ENCODE results near the gene CIDEB.

Gene CIDEB

DNA sequence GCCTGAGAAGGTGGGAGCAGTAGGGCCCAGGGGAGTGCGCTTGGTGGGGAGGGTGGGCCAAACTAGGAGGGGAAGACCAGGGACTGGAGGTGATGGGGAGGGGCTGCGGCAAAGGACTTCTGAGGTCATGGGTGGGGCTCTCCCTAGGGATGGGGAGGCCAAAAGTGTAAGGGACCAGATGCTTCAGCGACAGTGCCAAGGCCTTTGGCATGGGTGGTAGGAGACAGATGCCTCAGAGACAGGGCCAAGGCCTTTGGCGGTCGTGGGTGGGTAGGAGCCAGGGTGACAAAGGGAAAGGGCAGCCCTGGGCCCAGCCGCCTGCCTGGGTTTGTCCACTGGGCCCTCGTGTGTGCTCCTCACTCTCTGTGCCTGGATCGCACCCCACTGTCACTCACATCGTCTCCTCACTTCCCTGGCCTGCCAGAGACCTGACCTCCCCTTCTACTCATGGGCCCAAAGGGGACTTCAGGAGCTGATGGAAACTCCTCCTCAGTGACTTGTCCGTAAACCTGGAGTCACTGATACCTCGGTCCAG is 23.2 kb downstream of the CIDEB start:
- Mint-ChIP-seq H3K4me3 (no peak overlapping the region), H3K9me3 (no peaks in the 10 kb centered on the region), H3K4me1 (ENCODE audit: low read depth in 2 of 2) (peaks cover 3 to 8% of the 10 kb centered on the region in 2 donors), H3K27me3 (no peaks in the 10 kb centered on the region), H3K27ac (peak overlapping the region; percentile 31 to 46), H3K36me3 (ENCODE audit: insufficient read depth) (peaks cover 2% of the 10 kb centered on the region)
- ATAC-seq (replicated peaks) (no peak), DNase-seq (no peak)

DNA sequence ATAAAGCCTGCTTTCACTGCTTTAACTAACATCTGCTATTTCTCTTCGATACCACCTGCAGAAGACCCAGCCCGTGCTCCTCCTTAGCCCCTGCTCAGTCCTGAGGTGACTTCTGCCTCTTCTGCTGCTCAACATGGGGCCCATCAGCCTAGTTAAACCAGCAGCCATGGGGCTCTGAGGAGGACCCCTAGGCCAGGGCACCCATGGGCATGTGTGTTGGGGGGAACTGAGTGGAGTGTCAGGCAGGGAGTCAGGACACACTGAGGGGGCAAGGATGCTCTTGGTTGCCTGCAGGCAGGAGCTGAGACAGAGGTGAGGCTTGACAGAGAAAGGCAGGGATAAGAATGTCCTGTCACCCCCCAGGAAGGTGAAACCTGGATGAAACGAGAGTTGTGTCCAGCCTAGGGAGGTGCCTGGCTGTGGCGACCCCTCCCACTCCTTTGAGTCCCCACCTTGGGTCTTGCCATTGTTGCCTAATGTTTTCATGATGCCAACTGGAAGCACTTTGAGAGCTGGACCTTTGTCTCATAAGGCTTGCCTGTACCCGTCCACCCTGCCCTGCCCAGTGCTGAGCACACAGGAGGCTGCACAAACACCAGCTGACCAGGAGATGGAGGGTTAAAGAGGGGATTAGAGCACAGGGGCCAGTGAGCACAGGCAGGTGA is 23.8 kb downstream of the CIDEB start:
- Mint-ChIP-seq H3K9me3 (no peaks in the 10 kb centered on the region), H3K36me3 (ENCODE audit: insufficient read depth) (peaks cover 2% of the 10 kb centered on the region), H3K4me1 (ENCODE audit: low read depth in 2 of 2) (peaks cover 8 to 13% of the 10 kb centered on the region in 2 donors), H3K27ac (peak overlapping the region in 1 of 2 donors; percentile 31), H3K27me3 (no peaks in the 10 kb centered on the region), H3K4me3 (no peak overlapping the region)
- no peak for ATAC-seq (replicated peaks)
- DNase-seq, result no peak

DNA sequence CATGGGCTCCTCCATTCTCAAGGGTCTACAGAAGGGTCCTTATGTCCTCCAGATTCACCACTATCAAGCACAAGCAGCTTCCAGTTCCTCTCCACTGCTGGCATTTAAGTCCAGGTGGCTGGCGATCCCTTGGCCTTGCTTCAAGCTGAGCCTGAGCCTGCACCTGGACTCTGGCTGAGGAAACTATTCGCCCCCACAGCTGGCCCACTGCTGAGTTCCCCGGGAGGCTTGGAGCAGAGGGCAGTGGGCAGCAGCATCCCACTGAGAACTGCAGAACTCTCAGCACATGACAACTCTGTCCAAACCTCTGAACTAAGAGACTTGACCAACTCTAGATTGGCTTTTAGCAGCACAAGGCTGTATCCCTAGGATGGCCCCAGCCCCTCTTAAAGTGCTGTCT is 25.0 kb downstream of the CIDEB start:
- no peak overlapping the region for H3K4me3 Mint-ChIP-seq
- ATAC-seq (replicated peaks) (no peak), DNase-seq (no peak)
- H3K4me1 Mint-ChIP-seq (ENCODE audit: low read depth in 2 of 2), result peaks cover 13 to 15% of the 10 kb centered on the region in 2 donors
- no peaks in the 10 kb centered on the region for H3K9me3 Mint-ChIP-seq
- H3K27me3 Mint-ChIP-seq, result no peaks in the 10 kb centered on the region
- H3K36me3 Mint-ChIP-seq (ENCODE audit: insufficient read depth), result peaks cover 2% of the 10 kb centered on the region
- no peak overlapping the region for H3K27ac Mint-ChIP-seq

DNA sequence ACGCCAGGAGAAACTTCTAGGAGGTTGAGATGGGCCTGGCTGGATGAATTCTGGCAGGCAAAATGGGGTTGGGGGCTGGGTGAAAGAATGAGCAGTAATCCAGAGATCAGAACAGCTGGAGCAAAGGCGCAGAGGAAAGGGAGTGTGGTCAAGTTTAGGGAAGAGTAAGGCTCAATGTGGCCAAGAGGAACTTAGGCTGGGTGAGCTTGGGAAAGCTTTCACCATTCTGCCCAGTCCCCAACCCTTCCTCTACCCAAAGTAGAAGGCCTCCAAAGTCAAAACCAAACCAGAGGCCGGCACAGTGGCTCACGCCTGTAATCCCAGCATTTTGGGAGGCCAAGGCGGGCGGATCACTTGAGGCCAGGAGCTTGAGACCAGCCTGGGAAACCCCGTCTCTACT is 26.1 kb downstream of the CIDEB start:
- Mint-ChIP-seq H3K36me3 (ENCODE audit: insufficient read depth) (peaks cover 2% of the 10 kb centered on the region), H3K9me3 (no peaks in the 10 kb centered on the region), H3K4me3 (no peak overlapping the region), H3K27me3 (no peaks in the 10 kb centered on the region), H3K27ac (peak overlapping the region in 1 of 2 donors; percentile 9), H3K4me1 (ENCODE audit: low read depth in 2 of 2) (peaks cover 13 to 15% of the 10 kb centered on the region in 2 donors)
- ATAC-seq (replicated peaks) (no peak), DNase-seq (no peak)

DNA sequence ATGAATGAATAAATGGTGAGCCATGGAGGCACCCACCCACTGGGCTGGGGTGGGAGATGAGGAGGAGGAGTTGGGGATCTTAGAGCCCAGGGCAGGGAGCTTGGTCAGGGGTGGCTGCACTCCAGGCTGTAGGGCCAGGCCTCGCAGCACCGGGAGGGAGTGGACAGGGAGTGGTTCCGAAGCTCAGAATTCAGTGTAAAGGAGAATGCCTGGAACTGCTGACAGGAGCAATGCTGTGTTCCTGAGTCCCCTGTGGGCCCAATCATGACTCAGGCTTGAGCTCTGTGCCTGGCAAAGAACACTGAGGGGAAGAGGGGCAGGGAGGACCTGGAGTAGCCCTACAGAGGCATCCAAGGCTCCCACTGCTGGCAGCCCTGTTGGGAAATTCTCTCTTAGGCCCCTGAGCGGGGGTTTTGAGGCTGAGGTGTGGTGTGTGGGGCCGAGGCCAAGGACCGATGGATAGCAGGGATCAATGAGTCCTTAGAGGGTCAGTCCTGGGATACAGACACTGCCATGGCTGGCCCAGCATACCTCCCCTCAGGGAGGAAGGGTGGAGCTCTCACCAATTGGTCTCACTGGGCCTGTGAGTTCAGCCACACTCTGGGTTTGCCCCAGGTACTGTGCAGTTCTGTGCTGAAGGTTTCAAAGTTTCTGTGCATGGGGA is 26.8 kb downstream of the CIDEB start:
- ATAC-seq (replicated peaks) (no peak), DNase-seq (no peak)
- no peaks in the 10 kb centered on the region for H3K9me3 Mint-ChIP-seq
- H3K27me3 Mint-ChIP-seq, result no peaks in the 10 kb centered on the region
- peaks cover 2% of the 10 kb centered on the region for H3K36me3 Mint-ChIP-seq (ENCODE audit: insufficient read depth)
- no peak overlapping the region for H3K4me3 Mint-ChIP-seq
- peaks cover 13 to 15% of the 10 kb centered on the region in 2 donors for H3K4me1 Mint-ChIP-seq (ENCODE audit: low read depth in 2 of 2)
- peak overlapping the region in 1 of 2 donors; percentile 90 for H3K27ac Mint-ChIP-seq

DNA sequence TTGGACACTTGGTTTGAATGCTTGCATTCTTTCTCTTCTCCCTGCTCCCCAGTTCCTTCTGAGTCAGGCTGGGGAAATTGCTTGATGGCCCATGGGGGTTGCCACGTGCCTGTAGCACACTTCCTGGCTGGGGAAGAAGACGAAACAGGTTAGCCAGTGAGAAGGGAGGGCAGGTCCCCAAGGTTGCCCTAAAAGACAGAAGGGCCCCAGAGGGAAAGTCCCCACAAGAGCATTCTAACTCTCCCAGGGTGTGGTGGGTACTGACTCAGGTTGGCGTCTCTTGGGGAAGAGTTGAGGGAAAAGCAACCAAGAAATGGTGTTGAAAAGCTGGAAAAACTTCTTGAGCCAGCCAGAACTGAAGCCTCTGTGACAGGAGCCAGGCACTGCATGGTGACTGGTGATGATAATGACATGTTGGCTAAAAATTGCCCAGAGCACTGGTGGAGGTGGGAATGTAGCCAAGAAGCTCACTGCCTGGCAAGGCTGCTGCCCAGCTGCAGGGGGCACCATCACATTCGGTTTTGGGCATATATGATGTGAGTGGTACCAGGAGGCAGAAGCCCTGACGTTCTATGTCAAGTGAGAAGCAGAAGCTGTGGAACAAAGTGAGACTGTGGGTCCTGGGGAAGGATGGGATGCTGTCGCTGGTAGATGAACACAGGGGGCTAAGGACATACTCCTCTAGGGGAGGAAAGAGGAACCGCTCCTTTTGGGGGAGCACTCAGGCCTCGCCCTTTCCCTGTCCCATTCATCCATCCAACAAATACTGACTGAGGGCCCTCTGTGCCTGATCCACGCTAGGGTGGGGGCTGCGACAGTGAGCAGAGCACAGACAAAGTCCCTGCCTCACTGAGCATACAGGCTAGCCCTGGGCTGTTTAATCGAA is 28.2 kb downstream of the CIDEB start:
- ATAC-seq (replicated peaks) (peak; percentile 91), DNase-seq (peak in 1 of 3 experiments; percentile 26)
- peak overlapping the region; percentile 27 to 66 for H3K27ac Mint-ChIP-seq
- H3K4me1 Mint-ChIP-seq (ENCODE audit: low read depth in 2 of 2), result peaks cover 13 to 15% of the 10 kb centered on the region in 2 donors
- H3K36me3 Mint-ChIP-seq (ENCODE audit: insufficient read depth), result peaks cover 2% of the 10 kb centered on the region
- H3K4me3 Mint-ChIP-seq, result no peak overlapping the region
- no peaks in the 10 kb centered on the region for H3K27me3 Mint-ChIP-seq
- H3K9me3 Mint-ChIP-seq, result no peaks in the 10 kb centered on the region

DNA sequence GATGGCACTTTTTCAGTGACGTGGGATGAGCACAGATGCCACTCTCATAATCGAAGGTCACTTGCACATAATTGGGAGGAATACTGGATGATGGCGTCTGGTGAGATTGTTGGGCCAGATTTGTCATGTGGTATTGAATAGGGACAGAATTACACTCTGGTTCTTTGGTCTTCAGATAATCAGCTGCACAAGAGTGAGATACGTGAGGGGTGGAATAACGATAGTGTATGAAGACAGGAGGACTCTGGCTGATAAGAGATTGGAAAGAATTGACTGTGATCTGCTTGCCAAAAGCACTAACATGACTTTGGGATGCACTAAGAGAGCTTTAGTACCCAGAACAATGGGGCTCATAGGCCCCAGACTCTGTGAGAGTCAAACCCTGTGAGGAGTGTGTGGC is 29.4 kb downstream of the CIDEB start:
- DNase-seq (no peak), ATAC-seq (replicated peaks) (no peak)
- Mint-ChIP-seq H3K36me3 (ENCODE audit: insufficient read depth) (peaks cover 2% of the 10 kb centered on the region), H3K4me3 (no peak overlapping the region), H3K27ac (peak overlapping the region in 1 of 2 donors; percentile 27), H3K27me3 (no peaks in the 10 kb centered on the region), H3K4me1 (ENCODE audit: low read depth in 2 of 2) (peaks cover 13 to 15% of the 10 kb centered on the region in 2 donors), H3K9me3 (no peaks in the 10 kb centered on the region)

DNA sequence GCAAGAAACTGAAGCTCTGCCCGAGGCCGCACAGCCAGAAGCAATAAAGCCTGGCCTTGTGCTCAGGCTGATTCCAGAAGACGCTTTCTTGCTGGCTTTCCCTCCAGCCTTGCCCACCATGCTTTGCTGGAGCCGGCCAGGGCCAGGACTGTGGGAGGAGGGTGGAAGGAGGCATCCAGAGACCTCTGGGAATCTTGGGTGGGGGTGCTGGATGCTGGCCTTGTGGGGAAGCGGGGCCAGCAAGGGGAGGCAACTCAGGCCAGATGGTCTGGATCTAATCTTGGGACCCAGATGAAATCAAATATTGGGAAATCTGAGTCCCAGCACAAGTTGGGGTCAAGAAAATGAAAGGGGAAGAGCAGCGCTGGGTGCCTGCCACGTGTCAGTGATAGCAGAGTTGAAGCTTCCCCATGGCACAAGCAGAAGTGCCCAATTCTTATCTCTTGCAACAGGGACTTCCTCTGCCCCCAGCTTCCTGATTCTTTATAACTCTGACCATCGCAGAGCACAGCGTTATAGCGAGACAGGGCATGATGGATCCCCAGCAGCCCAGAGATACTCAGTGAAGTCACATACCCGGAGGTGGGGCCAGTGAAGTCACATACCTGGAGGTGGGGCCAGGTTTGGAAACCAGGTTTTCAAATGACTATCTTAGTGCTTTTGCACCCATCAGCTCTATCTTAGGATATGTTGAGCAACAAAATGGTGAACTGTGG is 30.0 kb downstream of the CIDEB start:
- no peak for ATAC-seq (replicated peaks)
- no peak for DNase-seq
- peaks cover 2% of the 10 kb centered on the region for H3K36me3 Mint-ChIP-seq (ENCODE audit: insufficient read depth)
- peaks cover 14 to 15% of the 10 kb centered on the region in 2 donors for H3K4me1 Mint-ChIP-seq (ENCODE audit: low read depth in 2 of 2)
- H3K9me3 Mint-ChIP-seq, result no peaks in the 10 kb centered on the region
- peak overlapping the region in 1 of 2 donors; percentile 27 for H3K27ac Mint-ChIP-seq
- H3K4me3 Mint-ChIP-seq, result no peak overlapping the region
- no peaks in the 10 kb centered on the region for H3K27me3 Mint-ChIP-seq

DNA sequence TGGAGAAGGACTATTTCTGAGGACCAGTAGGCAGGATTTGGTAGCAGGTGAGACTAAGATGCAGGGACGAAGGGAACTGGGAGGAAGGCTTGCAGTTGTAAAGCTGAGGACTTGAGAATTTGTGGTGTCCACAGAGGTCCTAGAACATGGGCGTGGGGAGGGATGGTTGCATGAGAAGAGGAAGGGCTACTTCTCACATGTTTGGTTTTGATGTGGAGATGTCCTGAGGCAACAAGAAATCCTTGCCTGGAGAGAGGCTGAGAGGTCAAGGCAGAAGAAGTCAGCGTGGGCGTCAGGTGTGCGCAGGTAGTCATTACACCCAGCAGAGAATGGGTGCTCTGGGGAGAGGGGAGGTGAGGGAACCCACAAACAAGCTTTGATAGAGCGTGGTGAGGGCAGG is 30.7 kb downstream of the CIDEB start:
- H3K27me3 Mint-ChIP-seq, result no peaks in the 10 kb centered on the region
- DNase-seq (no peak), ATAC-seq (replicated peaks) (no peak)
- H3K27ac Mint-ChIP-seq, result peak overlapping the region in 1 of 2 donors; percentile 7
- no peak overlapping the region for H3K4me3 Mint-ChIP-seq
- H3K4me1 Mint-ChIP-seq (ENCODE audit: low read depth in 2 of 2), result peaks cover 19 to 21% of the 10 kb centered on the region in 2 donors
- H3K36me3 Mint-ChIP-seq (ENCODE audit: insufficient read depth), result peaks cover 2% of the 10 kb centered on the region
- H3K9me3 Mint-ChIP-seq, result no peaks in the 10 kb centered on the region

DNA sequence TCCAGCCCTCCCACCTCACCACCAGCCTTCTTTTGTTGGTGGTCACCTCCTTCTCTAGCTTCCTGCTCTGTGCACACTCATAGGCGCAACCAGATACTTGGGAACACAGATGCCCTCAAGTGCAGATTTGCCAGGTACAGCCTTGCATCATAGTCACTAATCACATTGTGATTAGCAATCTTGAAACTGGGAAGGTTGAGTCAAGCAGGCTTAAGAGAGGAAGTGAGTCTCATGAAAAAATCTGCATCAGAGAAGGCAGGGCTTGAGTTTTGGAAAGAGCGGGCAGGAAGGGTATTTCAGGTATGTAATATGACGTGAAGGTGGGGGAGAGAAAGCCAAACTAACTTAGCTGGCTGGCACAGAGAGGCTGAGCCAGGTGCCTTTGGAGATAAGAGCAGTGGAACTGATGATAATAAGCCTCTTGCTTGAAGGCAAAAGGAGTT is 33.7 kb downstream of the CIDEB start:
- Mint-ChIP-seq H3K27ac (peak overlapping the region in 1 of 2 donors; percentile 53), H3K4me1 (ENCODE audit: low read depth in 2 of 2) (peaks cover 25 to 27% of the 10 kb centered on the region in 2 donors), H3K27me3 (no peaks in the 10 kb centered on the region), H3K4me3 (no peak overlapping the region), H3K9me3 (no peaks in the 10 kb centered on the region), H3K36me3 (ENCODE audit: insufficient read depth) (peaks cover 13% of the 10 kb centered on the region)
- ATAC-seq (replicated peaks) (no peak), DNase-seq (no peak)

DNA sequence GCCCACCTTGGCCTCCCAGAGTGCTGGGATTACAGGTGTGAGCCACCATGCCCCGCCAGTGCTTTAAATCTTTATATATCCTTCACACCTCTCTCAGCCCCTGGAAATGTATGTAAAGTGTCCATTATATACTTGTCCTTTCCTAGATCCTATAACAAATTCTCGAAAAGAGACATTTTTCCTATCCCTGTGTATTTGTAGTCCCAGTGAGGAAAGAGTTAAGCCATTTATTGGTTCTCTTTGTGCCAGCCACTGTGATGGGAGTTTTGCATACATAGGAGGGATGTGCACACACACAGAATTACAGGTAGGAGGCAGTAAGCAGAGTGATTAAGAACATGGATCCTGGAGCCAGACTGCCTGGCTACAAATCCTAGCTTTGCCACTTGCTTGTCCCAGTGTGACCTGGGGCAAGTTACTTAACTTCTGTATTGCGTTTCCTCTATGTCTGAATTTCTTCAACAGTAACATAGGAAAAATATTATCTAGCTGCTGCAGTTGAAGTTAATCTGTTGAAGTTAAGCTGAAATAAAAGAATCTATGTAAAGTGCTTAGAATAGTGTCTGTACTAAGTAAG is 34.3 kb downstream of the CIDEB start:
- ATAC-seq (replicated peaks) (no peak), DNase-seq (no peak)
- H3K9me3 Mint-ChIP-seq, result no peaks in the 10 kb centered on the region
- peaks cover 21 to 27% of the 10 kb centered on the region in 2 donors for H3K4me1 Mint-ChIP-seq (ENCODE audit: low read depth in 2 of 2)
- H3K4me3 Mint-ChIP-seq, result no peak overlapping the region
- peaks cover 18% of the 10 kb centered on the region for H3K36me3 Mint-ChIP-seq (ENCODE audit: insufficient read depth)
- H3K27me3 Mint-ChIP-seq, result no peaks in the 10 kb centered on the region
- peak overlapping the region; percentile 80 to 94 for H3K27ac Mint-ChIP-seq

DNA sequence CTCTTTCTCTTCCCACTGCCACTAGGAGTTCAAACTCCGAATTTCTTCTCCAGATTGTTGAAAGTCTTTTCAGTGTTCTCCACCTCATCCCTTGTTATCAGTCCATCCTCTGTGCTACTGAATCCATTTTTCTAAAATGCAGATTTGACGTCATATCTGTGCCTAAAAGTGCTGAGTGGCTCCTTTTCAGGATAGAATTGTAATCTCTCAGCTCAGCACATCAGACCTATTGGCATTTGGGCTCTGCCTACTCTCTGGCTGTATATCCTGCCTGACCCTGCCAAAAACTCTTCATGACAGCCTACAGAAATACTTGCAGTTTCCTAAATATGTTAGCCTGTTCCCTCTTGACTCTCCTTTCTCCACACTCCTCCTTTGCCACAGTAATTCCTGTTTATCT is 35.3 kb downstream of the CIDEB start:
- ATAC-seq (replicated peaks), result no peak
- no peak for DNase-seq
- Mint-ChIP-seq H3K4me1 (ENCODE audit: low read depth in 2 of 2) (peaks cover 17 to 27% of the 10 kb centered on the region in 2 donors), H3K27me3 (no peaks in the 10 kb centered on the region), H3K9me3 (no peaks in the 10 kb centered on the region), H3K27ac (peak overlapping the region; percentile 80 to 94), H3K36me3 (ENCODE audit: insufficient read depth) (peaks cover 23% of the 10 kb centered on the region), H3K4me3 (peak overlapping the region; percentile 83 to 93)
